Measurements from ENCODE around the gene MCAT.
"Not testable (repeated sequence)": the region's sequence is repeated elsewhere in the genome, so short reads cannot be mapped to it uniquely, and the experiment has no call there.

MCAT gene

DNA sequence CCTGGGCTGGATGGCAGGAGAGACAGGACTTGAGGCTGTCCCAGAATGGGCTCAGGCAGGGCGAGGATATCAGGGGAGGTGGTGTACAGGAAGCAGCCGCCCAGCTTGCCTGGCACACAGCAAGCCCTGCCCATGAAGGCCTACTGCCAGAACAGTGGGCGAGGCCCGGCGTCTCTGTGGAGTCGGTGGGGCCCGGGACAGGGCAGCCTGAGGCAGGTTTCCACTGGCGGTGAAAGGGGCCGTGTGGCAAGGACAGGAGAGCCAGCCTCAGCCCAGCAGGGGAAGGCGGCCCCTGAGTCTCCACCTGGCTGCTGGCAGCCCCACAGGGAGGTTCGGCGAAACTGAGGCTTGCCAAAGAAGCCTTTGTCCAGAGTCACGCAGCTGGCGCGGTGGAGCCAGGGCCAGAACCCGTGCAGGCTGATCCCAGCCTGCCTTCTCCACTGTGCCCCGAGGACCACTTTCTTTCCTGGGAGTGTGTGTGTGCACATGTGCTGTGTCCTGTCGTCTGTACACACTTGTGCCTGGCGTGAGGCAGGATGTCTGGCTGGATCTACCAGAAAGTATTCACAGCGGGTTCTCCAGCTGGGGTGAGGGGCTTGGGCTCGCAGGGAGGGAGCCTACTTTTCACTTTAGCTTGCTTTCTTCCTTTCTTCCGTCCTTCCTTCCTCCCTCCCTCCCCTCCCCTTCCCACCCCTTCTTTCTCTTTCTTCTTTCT, 9.3 kb upstream of the MCAT start:
- peak; percentile 36 for DNase-seq

DNA sequence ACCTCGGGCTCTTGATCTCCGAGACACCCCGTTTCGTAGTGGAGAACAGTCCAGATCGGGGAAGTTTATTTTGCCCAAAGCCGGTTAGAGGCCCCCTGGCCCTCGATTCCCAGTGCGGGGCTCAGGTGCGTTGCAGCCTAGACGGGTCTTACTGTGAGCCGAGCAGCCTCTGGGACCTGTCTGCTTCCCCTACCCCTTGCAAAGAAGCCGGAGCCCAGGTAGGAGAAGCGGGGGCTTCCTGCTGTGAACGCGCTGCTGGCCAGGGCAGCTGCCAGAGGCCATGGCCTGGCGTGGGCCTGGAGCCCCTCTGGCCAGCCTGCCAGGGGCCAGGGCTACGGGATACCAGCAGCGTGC, 8.8 kb upstream of the MCAT start:
- no peak for DNase-seq

DNA sequence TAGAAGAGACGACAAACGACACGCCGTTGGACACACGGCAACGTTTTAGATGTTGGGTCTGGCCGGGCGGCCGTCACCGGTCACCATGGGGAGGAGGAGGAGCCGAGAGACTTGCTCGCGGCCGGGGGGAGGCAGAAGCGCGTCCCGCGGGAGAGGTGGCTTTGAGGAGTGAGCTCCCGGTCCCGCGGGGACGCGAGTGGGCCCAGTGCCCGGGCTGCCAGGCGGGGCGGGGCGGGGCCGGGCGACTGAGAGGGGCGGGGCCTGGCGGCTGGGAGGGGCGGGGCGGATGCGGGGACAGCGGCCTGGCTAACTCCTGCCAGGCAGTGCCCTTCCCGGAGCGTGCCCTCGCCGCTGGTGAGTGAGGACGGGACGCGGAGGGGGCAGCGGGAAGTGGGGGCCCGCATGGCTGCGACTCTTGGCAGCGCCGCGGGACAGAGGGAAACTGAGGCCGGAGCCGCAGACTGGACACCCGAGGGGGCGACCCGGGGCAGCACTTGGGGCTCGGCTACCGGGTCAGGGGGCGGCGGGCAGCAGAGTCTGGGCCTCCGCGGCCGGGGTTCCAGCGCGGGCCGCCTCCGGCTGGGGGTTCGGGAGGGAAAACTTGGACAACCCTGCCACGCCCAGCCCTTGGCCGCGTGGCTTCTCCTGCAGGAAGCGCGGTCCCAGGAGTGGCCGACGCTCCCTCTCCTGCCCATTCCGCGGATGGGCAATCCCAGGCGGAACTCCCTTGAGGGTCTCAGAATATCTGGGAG, 8.2 kb upstream of the MCAT start, which contains the start of gene TSPO:
Gene TSPO (plus strand): TSS at position 309 of the 752 bp plus-strand sequence. CDS start 7,680 bp downstream, outside the sequence.
- peak; percentile 52 for DNase-seq

DNA sequence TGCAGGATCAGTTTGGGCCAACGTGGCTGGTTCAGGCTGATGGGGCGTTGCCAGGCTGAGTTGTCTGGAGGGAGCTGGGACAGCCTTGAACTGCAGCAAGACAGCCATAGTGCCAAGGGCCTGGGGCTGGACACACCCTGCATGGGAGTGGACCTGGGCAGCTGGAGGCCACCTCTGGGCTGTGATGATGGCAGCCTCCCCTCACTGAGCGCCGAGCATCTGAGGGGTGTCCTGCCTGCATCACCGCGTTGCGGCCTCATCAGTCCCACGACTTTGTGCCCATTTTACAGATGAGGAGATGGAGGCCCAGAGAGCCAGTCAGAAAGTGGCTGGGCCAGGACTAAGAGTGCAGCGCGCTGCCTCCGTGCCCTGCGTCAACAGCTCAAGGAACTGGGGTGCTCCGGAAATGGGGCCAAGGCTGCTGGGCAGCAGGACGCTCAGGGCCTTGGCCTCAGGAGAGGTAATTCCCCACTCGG, 7.6 kb upstream of the MCAT start:
- DNase-seq: no peak

DNA sequence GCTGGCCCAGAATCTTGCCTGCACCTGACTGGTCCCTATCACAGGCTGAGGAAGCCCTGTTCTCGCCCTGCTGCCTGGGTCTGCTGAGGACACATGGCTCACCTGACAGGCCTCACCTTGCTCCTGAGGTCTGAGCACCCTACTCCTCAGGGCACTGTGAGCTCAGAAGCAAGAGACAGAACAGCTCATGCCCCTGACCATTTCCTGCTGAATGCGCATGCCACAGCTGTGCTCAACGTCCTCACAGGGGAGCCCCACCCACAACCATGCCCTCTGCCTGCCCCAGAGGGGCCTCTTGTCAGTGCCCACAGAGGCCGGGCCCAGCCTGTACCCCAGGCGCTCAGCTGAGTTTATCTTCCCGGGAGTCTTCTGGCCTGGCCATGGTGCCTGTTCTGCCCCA, 5.4 kb upstream of the MCAT start:
- no peak for DNase-seq

DNA sequence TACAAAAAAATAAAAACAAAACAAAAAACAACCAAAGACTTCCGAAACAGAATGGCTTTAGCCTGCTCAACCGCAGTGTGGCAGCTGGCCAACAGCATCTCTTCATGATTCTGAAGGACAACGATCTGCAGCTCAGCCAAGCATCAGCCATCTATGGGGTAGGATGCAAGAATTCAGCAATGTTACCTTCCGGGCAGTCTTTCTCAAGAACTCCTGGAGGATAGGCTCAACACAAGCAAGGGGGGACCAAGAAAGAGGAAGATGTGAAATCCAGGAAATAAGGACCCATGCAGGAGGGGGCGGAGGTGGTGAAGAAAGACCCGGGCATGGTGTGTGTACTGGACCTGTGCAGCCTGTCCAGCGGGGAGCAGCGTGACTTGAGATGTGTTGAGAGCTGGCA, 4.6 kb upstream of the MCAT start:
- no peak for DNase-seq

DNA sequence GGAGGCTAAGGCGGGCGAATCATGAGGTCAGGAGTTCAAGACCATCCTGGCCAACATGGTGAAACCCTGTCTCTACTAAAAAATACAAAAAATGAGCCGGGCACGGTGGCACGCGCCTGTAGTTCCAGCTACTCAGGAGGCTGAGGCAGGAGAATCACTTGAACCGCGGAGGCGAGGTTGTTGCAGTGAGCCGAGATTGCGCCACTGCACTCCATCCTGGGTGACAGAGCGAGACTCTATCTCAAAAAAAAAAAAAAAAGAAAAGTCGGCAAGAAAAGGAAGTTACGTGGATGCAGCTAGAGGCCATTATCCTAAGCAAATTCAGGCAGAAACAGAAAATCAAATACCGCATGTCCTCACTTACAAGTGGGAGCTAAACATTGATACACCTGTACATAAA, 3.1 kb upstream of the MCAT start:
- not testable (repeated sequence) for DNase-seq

DNA sequence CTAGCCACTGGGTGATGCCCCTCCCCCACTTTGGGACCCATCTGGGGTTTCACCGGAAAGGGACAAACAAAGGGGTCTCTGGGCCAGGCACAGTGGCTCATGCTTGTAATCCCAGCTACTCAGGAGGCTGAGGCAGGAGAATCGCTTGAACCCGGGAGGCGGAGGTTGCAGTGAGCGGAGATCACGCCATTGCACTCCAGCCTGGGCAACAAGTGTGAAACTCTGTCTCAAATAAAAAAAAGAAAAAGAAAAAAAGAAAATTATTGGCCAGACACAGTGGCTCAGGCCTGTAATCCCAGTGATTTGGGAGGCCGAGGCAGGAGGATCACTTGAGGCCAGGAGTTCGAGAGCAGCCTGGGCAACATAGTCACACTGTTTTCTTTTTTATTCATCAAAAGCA, 2.2 kb upstream of the MCAT start:
- not testable (repeated sequence) for DNase-seq

DNA sequence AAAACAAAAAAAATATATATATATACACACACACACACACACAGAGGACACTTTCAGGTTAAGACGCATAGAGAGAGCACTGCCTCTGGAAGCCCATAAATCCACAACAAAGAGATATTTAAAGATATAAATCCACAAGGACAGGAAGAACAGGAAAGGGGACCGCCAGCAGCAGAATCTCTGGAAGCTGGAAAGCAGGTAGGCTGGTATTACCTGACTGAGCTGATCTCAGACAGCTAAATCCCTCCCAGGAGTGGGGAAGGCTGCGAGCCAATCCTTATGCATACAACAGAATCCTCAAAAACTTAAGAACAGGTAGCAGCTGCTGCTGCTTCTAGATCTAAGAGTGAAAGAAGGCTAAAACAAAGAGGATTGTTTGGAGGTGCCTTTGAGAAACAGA, 1.8 kb upstream of the MCAT start:
- no peak for DNase-seq

DNA sequence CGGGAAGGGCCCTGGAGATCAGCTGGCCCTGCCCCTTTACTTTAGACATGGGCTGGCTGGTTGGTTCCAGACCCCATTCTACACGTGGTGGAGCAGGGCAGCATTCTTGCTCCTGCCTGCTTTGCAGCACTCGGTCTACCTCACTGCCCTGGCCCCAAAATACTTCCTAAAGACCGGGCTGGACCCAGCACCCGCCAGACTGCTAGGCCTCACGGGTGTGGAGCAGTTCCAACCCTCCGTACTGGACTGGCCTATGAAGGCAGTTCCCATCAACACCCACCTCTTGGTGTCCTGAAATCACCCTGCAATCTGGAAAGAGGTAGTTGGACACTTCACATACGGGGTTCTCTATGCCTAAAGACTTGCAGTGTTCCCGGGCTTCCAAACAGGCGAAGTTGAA, 6.4 kb downstream of the MCAT start:
- no peak for DNase-seq

DNA sequence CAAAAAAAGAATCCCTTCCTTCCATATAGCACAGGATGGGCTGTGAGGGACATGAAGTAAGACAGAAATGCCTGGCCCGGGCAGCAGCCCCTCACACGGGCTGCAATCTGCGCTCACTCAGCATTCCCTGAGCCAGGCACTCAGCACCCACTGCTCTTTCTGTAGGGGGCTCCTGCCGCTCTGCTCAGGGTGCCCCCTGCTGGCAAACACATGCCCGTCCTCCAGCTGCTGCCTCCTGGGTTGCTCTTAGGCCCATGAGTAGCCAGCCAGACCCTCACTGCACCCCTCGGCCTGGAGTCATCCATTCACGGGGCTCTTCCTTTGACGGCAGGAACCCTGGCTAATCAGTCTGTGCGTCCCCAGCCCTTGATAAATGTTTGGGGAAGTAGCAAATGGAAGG, 6.9 kb downstream of the MCAT start:
- DNase-seq: peak; percentile 16

DNA sequence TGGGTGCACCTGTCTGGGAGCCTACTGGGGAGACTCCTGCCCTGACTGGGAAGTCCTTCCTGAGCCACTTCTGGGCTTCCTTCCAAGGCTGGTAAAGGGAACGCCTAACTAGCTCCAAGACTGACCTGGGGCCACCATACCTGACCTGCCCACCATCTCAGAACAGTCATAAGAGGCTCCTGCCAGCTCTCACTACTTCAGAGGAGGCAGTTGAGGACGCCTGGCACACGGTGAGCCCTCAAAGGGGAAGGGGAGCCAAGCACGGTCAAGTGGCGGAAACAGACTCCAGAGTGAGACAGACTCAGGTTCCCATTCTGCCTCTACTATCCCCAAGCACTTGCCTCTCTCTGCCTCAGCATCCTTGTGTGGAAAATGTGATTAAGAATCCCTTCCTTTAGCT, 7.6 kb downstream of the MCAT start:
- DNase-seq: no peak

DNA sequence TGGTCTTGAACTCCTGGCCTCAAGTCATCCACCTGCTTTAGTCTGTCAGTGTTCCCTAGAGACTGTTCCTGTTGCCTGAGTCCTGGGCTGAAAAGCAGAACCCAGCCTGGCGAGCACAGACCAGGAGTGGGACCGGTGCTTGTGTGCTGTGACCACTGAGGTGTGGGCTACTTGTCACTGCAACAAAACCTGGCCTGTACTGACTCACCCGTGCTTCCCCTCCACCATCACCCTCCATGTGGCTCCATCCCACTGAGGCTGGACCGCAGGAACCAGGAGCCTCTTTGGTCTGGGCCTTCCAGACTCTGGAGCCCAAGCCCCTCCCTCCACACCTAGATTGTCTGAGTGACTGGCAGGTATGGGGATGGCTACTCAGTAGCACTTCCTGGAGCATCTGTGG, 8.6 kb downstream of the MCAT start:
- DNase-seq: no peak

DNA sequence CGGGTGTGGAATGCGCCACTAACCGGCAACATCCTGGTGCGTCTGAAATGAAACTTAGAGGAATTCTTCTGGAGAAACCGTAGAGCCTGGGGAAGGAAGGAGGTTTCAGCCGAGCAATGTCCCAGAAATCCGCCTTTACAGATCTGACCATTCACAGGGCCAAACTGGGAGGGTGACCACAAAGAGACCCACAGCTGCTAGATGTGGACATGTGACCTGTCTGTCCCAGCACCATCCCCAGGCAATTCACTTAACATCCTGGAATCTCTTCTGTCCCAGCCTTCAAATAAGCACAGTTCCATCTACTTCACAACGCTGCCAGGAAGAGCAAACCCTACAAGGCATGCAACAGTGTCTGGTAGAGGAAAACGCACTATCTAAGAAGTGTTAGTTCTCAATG, 9.8 kb downstream of the MCAT start:
- no peak for DNase-seq

DNA sequence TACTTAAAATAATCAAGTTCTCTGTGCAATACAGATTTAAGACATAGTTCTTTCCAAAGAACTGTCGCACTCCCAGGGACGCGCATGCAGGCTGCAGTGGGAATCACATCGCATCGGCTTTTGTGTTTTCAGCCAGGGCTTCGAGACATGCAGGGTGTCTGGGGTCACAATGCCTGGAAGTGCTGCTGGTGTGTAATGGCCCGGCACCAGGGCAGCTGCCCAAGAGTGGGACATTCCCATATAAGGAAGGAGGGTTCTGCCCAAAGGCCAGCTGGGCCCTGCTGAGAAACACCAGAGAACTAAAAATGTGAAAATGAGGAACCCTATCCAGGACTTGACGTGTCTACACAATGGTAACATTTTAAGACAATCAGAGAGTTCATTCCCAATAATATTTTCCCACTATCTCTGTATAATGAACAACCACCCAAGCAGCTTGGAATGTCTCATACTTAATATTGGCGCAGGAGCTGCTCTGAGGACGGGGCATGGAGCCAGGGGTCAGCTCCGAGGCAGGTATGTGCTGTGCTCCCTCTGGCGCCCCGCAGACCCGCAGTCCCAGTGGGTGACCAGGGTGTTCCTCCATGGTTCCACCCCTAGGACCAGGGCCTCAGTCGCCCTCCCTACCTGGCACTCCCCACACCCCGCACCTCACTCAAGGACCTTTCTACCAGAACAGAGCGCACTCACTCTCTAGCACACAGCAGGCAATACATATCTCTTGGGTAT, 11.3 kb downstream of the MCAT start:
- DNase-seq: no peak

DNA sequence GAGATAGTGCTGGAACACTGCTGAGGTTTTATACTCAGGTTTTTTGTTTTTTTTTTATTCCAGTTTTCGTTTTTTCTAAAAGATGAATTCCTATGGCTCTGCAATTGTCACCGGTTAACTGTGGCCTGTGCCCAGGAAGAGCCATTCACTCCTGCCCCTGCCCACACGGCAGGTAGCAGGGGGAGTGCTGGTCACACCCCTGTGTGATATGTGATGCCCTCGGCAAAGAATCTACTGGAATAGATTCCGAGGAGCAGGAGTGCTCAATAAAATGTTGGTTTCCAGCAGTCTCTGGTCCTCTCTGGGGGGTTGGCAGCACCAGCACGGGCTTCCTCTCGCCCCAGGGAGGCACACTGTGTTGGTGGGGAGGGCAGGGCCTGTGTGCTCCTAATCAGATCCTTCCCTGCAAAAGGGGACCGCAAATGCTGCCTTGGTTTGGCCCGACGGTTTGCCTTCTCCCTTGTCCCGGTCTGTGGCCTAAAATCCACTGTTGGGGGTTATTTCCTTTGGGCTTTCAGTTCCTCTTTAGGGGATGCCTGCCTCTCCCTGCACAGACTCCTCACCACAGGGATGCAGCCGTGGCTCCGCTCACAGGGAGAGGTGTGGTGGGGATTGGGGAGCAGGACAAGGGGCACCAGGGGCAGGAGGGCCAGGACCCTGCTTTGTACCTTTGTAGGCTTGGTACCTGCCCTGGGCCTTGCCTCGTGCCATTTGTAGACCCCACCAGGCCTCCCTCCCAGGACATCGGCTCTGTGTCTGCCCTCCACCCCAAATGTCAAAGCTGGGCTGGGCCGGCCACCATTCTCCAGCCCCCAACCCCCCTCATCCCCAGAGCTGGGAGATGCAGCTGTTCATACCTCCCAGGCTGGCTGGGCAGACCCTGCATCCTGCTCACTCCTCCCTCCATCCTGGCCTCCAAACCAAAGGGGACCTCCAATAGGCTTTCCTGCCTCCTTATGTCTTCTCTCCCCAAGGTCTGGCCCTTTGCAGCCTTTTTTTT, 13.5 kb downstream of the MCAT start:
- DNase-seq: no peak

DNA sequence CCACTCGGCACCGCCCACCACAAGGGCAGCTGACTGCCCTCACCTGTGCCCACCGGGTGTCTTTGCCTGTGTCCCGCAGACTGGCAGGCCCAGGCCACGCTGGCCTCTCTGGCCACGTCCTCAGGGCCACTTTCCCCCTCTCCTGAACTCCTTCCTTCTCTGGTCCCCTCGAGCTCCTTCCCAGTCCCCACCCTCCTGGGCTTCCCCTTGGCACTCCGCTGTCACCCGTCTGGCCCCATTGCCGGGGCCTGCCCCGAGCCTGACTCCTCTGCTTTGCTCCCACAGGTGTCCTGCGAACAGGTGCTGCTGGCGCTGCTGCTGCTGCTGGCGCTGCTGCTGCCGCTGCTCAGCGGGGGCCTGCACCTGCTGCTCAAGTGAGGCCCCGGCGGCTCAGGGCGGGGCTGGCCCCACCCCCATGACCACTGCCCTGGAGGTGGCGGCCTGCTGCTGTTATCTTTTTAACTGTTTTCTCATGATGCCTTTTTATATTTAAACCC, 14.2 kb downstream of the MCAT start:
- DNase-seq: no peak

DNA sequence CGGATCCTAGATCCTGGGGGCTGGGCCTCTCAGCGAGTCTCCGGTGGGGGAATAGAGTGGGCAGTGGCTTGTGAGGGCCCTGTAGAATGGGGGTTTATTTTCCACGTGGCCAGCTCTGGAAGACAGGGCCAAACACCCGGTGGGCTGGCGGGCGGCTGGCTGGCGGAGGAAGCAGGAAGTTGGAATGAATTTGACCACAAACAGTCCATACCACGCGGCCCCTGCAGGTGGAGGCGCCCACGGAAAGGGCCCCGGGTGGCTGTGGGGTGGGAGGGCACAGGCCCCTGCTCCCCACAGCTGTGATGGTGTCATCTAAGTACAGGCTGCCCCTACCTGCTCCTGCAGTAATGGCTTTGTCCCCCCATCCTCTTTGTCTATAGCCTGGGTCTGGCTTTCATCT, 15.1 kb downstream of the MCAT start:
- no peak for DNase-seq

DNA sequence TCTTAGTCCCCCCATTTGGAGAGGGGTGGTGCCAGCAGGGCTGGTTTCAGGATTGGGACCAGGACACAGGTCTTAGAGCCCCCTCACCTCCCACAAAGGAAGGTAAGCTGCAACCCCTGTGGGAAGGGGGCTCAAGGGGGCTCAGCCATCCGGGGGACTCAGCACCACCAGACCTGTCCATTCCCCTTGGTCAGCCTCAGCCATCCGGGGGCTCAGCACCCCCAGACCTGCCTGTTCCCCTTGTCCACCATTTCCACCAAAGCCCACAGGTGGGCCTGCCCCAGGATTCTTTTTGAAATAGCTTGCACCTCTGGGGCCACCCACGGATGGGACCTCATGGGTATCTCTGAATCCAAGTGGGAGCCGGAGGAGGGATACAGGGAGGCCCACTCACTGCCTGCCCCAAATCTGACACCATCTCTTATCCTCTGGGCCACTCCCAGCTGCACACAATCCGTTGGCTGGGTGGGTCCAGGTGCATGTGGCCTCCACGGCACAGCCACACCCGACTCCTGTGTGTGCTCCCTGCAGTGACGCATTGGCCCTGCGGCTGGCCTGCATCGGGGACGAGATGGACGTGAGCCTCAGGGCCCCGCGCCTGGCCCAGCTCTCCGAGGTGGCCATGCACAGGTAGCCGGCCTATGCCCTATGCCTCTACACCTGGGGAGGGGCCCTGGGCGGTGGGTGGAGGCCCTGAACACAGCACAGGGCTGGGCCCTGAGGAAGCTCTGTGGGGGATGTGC, 15.9 kb downstream of the MCAT start:
- no peak for DNase-seq

DNA sequence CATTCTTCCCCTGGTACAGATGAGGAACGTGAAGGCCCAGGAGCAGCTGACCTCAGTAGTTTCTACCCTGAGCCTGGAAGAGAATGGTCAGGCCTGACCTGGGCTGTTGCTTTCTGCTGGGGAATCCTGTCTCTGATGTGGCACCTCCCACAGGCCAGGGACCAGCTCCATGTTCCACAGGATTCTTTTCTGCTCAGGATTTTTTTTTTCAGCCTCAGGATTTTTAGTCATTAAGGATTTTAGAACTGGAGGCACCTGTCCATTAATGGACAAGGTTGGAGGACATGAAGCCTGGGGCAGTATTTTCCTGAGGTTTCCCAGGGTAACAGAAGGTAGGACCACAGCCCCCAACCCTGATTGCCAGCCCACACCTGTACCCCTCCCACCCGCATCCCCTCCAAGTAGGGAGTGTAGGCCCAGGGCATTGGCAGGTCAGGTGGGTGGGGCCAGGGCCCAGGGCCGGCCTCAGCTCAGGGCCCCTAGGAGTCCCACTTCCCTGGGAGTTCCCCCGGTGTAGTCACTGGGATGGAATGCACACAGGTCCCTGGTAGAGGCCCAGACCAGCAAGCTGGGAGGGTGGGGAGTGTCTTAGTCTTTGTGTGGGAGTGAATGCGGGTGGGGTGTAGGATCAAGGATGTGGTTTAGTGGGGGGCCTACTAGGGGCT, 16.6 kb downstream of the MCAT start:
- DNase-seq: no peak

DNA sequence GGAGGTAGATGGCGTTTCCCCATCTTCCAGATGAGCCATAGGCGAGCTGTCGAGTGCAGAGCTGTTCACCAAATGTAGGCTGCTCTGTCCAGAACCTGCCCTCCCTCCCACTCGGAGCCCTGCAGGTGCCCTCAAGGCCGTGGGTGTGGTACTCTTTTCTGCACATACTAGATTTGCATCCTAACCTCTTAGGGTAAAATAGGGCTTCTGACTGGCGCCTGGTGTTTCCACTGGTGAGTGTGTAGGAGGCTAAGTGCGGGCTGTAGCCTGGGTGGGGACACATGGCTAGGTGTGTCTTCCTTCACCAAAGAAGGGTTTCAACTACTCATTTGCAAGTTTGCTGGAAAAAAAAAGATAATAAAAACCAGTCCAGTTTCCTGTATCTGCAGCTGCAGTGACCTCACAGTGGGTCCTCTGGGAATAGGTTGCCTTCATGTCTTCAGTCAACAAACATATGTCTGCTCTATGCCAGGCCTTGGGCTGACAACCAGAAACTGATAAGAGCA, 24.2 kb downstream of the MCAT start:
- DNase-seq: no peak
